HG02852 (cell line): ENCODE results near the gene GAGE10.

ENCODE experiments used
- ATAC-seq: cut with Tn5 transposase; IDR thresholded peaks from one replicate; pipeline ENCODE4 v1.9.1; 2021; ENCODE audit warnings: mild to moderate bottlenecking, moderate library complexity; ENCODE audit not compliant: unreplicated experiment

GAGE10 gene, protein sequence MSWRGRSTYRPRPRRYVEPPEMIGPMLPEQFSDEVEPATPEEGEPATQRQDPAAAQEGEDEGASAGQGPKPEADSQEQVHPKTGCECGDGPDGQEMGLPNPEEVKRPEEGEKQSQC

DNA sequence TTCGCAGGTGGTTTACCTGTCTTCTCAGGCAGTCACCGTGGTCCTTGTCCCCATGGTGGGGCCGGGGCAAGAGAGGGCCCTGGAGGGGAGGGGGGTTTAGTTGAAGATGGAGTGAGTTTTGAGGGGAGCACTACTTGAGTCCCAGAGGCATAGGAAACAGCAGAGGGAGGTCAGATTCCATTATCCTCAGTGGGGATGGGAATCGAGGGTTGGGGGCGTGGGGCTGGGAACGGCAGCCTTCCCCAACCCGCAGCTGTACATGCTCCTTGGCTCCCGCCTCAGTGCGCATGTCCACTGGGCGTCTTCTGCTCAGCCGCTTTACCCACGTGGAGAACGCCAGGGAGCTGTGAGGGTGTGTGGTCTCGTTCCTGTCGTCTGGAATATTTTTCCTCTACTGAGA is at the start of gene GAGE10:
GAGE10 (plus strand) TSS at position 301 of the 400 bp plus-strand sequence. CDS start 1,214 bp downstream, outside the sequence.
- ATAC-seq, result no peak

DNA sequence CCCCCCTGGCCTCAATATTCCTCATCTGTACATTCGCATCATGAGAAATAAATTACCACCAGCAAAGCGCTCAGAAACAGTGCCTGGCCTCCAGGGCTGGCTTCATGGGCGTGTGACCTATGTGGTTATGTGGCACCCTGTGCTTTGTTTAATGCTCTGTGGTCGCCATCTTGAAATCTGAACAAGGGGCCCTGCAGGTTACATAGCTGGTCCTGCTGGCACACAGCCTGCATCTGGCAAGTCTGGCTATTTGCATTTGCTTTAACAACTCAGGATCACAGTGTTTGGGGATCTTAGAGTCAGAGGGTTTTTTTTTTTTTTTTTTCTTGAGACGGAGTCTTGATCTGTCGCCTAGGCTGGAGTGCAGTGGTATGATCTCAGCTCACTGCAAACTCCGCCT is 48.8 kb upstream of the GAGE10 start:
- no peak for ATAC-seq

DNA sequence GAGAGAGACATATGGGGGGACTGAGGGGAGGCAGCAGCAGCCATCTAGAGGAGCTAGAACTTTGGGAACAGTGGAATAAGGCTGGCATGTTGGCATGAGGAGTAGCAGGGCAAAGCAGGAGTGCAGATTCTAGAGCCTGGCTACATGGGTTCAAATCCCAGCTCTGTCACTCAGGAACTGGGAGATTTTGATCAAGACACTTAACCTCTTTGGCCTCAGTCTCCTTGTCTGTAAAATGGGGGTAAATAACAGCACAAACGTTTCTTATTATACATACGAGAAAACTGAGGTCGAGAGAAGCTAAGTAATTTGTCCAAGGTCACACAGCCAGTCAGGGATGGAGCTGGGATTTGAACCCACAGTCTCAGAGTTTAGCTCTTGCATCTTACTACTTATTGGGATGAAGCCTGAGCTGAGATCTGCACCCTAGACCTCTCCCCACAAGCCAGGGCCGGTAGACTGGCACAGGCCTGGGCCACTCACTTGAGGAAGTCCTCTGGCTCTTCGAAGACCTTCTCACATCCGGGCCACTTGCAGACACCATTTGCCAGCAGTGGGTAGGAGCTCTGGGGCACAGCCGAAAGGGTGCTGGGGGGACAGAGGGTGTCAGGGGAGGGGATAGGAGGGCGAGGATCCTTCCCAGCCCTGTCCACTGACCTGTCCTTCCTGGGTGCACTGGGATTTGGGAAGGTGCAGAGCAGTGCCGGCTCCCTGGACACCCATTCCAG is 47.0 kb upstream of the GAGE10 start:
- no peak for ATAC-seq

DNA sequence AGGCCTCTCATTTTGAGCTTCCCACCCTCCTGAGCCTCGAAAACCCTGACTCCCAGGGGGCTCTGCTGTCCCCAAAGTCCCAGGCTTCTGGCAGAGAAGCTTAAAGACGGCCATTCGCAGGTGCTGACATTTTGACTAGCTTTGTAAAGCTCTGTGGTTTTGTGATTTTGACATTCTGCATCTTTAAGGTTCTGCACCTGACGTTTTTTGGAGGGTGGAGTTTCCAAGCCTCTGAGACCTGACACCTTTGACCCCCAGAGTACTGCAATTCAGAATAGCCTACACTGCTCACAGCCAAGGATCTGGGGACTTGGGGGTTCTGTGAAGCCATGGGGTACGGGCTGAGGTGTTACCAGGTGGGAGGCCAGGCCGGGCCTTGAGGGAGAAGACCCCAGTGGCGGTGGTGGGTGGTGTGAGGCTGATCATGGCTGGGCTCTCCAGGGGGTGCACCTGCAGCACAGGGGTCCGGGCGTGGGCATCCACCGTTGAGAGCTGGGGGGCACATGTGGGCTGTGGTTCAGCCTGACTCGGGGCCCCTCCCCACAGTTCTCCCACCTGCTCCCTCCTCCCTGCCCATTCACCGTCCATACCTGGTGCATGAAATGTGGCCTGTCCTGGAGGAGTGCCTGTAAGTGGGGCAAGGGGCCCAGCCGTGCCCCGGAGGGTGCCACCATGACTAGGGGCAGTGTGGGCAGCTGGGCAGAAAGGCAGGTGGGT is 46.2 kb upstream of the GAGE10 start:
- ATAC-seq, result no peak

DNA sequence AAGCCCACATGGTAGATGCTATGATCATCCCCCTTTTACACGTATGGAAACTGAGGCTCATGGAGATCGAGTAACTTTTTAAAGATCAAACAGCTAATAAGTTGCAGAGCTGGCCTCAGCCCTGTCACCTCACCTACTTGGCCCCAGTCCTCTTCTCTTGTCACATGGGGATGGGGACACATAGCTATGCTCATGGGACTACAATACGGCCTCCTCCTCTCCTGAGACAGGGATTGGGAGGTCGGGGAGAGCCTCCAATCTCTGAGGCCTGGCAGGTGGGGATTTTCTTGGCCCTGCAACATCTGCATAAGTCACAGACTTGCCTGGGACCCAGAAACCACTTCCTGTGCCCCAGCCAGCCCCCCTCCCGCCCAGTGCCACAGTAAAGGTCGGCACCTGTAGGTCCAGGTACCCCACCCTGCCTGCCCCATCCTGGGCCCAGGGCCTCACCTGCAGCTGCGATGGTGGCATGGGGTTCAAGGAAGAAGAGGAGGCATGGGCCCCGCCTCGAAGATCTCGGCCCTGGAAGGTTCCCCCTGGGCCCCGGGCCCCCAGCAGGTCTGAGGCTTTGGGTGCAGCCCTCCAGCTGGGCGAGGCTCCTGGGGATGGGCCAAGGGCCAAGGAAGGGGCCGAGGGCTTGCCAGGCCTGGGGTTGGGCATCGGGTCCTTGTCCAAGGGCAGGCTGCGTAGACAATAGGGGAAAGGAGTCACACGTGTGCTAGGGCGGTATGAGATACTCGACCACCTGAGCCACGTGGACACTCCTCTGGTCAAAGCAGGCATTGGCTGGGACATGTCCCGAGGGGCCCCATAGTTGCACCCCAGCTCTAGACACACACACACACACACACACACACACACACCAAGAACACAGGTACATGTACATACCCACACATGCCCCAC is 45.3 kb upstream of the GAGE10 start:
- ATAC-seq, result no peak

DNA sequence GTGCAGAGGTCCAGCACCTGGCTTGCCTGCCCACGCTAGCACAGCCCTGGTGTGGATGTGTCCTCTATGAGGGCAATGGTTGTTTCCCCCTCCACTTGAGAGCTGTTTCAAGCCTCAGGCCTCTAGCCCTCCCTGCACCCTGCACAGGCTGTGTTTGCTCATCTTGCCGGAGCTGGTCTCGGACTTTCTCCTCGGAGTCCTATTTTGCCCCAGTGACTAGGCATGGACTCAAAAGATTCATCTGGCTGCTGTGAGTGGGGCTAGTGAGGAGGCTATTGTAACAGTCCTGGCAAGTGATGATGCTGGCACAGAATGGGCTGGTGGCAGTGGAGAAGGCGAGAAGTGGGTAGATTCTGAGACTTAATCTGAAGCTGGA is 44.7 kb upstream of the GAGE10 start:
- ATAC-seq, result no peak

DNA sequence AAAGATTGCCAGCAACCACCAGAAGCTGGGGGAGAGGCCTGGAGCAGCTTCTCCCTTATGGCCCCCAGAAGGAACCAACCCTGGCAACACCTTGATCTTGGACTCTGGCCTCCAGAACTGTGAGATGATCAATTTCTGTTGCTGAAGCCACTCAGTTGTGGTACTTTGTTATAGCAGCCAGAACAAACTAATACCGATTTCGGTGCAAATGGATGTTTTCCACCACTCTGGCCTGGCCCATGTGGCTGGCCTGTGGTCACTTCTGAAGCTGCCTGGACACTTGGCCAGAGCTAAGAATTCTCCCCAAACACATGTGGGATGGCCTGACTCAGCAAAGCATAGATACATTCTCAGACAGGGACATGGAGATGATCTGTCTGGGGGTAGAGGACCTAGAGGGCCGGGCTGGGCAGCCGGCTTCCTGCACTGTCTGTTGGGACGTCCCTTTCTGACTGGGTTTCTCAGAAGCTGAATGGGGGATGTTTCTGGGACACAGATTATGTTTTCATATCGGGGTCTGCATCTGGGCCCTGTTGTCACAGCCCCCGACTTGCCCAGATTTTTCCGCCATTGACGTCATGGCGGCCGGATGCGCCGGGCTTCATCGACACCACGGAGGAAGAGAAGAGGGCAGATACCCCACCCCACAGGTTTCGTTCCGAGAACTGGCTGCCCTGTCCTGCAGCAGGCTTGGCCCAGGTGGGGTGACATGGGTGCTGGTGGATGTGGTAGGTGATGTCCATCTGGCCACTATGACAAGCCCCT is 43.0 kb upstream of the GAGE10 start:
- ATAC-seq, result no peak

DNA sequence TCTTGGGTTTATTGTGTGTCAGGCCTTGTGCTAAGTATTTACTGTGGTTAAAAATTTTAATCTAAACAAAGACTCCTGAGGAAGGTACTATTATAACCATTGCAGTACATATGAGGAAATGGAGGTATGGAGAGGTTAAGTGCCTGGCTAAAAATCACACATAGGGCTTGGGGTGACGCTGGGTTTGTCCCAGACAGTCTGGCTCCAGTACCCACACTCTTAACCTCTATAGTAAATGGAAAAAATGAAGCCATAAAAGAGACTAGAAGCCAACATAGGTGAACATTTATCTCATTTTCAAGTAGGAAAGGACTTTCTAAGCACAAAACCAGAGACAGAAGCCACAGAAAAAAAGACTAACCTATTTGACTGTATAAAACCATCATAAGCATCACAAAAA is 40.8 kb upstream of the GAGE10 start:
- ATAC-seq, result no peak

DNA sequence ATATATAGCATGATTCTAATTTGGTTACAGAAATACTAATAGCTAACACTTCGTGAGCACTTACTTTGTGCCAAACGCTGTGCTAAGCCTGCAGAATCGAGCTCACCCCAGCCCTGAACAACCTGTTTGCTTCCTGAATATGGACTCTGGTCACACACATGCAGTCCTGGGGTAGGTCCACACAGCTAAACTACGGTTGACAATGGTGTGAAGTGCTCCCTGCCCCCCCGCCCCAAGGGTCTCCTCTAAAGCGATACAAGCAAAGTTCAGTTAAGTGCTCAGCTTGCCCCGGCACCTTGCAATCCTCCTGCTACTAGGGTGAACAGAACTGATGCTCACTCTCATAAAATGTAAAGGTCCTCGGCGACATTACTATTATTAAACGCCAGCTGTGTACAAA is 39.8 kb upstream of the GAGE10 start:
- no peak for ATAC-seq

DNA sequence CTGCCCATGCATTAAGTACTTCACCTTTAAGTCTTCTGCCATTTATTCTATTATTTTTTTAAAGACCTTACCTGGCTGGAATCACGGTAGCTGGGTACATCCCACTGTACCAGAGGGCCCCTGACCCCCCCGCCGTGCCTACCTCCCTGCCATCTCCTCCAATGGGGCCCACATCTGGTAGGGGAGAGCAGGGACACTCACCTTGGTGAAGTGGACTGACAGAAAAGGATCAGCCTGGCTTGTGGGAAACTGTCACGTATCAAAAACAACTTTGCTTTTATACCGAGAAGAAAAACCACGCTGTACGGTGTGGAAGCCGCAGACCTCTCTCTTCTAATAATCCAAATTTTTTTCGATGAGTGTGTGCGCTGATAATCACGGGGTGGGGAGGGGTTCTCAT is 39.0 kb upstream of the GAGE10 start, which contains the start of gene FOXP3:
FOXP3 (minus strand) TSS at position 251 of the 400 bp plus-strand sequence. CDS start 6,205 bp downstream, outside the sequence.
- no peak for ATAC-seq

DNA sequence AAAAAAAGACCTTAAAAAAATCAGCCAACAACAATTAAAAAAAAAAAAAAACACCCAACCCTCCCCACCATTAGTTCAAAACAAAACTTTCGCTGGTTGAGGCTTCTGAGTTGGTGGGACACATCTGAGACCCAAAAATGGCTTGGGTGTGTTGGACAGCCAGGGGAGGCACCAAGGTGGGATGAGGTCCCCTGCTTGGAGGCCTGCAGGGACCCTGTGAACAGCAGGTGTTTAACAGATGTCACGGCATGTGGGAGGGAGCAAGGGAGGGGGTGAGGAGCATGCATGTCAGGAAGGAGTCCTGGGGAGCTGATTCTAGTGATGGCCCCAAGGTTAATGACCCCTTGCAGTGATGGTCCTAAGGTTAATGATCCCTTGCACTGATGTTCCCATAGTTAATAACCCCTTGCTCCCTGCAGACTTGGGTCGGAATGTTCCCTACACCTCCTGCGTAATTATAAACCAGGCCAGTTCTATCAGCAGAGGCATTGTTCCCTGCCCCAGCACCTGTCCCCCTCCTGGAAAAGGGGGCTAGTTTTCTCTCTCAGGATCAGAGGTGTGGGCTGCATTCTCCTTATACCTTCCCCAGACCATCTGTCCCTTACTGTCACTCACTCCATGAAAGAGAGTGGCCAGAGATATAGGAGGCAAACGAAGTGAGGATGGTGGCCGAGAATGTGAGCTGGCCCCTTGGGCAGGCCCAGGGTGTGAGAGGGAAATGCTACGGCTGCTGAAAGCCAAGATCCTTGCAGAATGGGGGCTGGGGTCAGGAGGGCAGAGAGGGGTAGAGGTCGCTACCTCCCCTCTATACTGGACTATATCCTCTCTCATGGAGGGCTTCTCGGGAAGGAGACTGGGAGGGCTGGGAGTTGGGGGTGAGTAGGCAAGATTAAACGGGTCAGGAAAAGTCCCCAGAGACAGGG is 36.7 kb upstream of the GAGE10 start:
- no peak for ATAC-seq

DNA sequence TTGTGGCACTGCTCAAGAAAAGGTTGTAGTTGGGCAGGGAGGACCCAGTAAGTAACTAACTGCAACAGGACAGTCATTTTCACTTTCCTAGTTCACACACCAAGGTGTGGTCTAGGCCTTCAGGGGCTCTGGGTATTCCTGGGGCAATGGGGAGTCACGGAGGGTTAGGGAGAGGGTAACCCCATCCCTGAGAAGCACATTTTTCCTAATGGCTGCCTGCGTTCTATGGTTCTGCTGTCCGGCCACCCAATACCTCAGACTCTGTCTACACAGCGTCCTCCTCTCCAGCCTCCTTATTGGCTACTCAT is 34.8 kb upstream of the GAGE10 start:
- ATAC-seq, result no peak

DNA sequence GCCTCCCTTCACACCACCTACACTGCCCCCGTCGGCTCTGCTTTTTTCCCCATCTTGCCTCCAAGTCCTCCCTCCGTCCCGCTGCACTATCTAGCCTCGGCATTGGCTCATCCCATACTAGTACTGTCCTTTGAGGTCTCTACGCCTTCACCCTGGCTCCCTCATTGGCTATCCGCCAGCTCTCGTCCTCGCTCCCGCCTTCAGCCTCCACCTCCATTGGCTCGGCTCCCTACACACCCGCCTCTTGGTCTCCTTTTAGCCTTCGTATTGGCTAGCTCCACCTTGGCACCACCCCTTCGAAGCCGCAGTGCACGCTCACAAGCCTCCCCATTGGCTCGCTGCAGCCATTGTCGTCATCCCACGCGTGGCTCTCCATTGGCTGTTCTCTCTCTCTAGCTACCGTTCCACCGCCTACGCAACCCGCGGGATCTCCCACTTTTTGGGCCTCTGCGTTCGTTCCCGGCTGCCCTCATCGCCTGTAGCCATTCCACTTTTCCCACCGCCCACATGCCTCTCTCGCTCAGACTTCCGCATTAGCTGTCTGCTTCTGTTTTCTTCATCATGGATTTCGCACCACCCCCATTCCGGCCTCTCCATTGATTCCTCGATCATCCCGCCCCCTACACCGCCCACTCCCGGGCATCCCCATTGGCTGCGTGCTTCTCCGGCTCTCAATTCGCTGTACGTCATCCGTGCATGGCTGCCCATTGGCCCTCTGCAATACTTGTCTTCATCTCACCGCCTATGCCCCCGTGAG is 34.3 kb upstream of the GAGE10 start:
- ATAC-seq, result peak; percentile 85

DNA sequence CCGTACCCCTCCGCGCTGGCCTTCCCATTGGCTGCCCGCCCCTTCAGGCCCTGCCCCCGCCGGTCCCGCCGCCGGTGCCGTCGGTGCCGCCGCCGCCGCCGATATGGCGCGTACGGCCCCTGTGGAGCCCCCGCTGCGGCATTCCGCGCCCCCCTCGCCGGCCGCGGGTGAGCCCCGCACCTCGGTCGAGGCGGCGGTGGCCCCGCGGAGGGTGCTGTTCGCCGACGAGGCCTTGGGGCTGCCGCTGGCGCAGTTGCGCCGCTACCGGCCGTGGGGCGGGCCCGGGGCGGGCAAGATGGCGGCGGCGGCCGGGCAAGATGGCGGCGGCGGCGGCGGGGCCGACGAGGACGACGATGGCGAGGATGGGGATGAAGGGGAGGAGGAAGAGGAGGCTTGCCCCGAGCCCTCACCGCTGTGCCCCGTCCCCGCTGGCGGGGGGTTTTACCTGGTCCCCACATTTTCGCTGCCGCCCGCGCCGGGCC is 33.6 kb upstream of the GAGE10 start, which contains the start of gene PPP1R3F:
PPP1R3F (plus strand) TSS at position 27 of the 482 bp plus-strand sequence; CDS start at position 104, 77 bp downstream.
- peak; percentile 15 for ATAC-seq

DNA sequence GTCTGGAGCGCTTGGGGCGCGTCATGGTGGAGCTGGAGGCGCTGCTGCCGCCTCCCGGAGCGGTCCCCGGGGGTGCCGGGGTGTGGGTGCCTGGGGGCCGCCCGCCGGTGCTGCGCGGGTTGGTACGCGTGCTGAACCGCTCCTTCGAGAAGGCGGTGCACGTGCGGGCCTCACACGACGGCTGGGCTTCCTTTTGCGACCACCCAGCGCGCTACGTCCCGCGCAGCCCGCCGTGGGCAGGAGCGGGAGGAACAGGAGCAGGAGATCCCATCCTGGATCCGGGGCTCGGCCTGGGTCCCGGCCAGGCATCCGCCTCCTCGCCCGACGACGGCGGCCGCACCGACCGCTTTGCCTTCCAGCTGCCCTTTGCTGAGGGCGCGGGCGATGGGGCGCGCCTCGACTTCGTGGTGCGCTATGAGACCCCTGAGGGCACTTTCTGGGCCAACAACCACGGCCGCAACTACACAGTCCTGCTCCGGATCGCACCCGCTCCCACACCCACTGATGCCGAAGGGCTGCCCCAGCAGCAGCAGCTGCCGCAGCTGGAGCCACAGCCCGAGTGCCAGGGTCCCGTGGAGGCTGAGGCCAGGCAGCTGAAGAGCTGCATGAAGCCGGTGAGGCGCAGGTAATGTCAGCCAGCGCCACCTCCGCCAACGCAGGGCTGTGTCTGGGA is 33.1 kb upstream of the GAGE10 start:
- ATAC-seq, result no peak

DNA sequence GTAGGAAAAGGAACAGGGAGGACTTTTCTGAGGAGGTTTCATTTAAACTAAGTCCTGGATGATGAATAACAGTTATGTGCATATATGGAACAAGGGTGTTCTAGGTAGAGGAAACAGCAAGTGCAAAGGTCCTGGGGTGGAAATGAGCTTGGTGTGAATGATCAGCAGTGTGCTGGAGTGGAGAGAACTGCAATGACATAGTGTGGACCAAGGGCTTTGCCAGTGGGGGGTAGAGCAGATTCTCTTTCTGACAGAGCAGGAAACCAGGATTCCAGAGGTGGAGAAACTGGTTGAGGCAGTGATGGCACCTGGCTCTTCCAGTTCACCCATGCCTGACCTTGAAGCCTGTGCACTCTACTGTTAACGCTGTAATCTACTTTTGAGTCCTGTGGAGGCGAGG is 32.1 kb upstream of the GAGE10 start:
- ATAC-seq, result no peak

DNA sequence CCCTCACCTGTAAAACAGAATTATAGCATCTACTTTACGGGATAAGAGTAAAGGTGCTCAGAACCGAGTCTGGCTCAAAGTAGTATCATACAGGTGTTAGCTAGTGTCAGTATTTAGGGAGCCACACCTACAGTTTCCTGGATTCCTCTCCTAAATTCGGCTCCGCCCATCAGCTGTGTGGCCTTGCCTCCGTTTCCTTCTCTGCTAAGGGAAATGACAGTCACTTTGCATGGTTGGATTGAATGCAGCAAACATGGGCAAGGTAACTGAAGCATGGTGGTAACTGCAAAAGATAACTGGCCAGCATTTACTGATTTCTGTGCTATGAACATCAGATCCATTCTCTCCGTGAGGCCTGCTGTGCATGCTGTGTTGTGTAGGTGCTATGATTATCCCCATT is 31.0 kb upstream of the GAGE10 start:
- ATAC-seq, result no peak

DNA sequence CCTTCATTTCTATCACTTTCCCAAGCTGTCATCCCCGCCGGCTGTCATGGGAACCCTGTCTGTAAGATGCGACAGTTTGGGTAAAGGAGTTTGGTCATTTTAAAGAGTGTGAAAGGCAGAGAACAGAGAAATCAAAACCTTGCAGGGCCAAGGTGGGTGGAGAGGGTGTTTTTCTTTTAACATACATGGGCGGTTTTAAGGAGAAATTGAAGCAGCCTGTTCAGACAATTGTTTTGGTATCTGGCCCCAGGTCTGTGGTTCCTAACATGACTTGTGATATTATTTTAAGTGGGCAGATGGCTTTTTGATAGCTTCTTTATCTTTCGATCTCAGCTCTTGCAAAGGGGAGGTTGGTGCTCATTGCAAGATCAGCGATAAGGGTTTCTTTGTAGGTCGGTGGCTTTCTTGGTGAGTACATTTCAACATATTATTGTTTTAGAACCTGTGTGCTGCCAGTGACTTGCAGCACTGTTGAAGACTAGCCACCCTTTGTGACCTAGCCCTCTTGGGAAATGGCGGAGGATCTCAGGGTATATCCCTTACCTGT is 30.2 kb upstream of the GAGE10 start:
- ATAC-seq, result no peak
